DND-41 (cell line): ENCODE results near the gene DPPA5.

Experiments used
- ATAC-seq: fragments of 200-7000 bp; cut with Tn5 transposase; 3 replicates; pipeline ENCODE4 v1.9.1; 2021; ENCODE audit warnings: low read depth; ENCODE audit not compliant: insufficient read depth
- DNase-seq: peaks from one replicate; pipeline ENCODE4 v3.0.0-alpha.2; 2020
- H2AFZ ChIP-seq: 2 replicates; pipeline ENCODE4 v1.6.0; 2012; ENCODE audit warnings: low read depth, low read length
- H3K27ac ChIP-seq: 2 replicates; pipeline ENCODE4 v1.5.1; 2012; ENCODE audit warnings: low read length, inconsistent platforms
- H3K27me3 ChIP-seq: fragments of 200-600 bp; sonication (generic); 2 replicates; pipeline ENCODE4 v1.6.0; 2012; ENCODE audit warnings: low read length, mild to moderate bottlenecking, inconsistent platforms; ENCODE audit not compliant: insufficient read depth, poor library complexity
- H3K36me3 ChIP-seq: 2 replicates; pipeline ENCODE4 v1.5.1; 2012; ENCODE audit warnings: low read length, inconsistent platforms; ENCODE audit not compliant: insufficient read depth
- H3K4me1 ChIP-seq: 2 replicates; pipeline ENCODE4 v1.5.1; 2012; ENCODE audit warnings: mild to moderate bottlenecking, low read length; ENCODE audit not compliant: insufficient read depth
- H3K4me2 ChIP-seq: 2 replicates; pipeline ENCODE4 v1.6.0; 2012; ENCODE audit warnings: mild to moderate bottlenecking, moderate library complexity, low read length, inconsistent platforms; ENCODE audit not compliant: insufficient read depth
- H3K4me3 ChIP-seq, 2 experiments: fragments of 200-600 bp in 1 of 2; shearing (Covaris generic) in 1 of 2; 2 replicates each; pipeline ENCODE4 v1.5.1; 2012 to 2016; ENCODE audit warnings: inconsistent platforms in 2 of 2, low read length in 2 of 2, mild to moderate bottlenecking in 2 of 2, low read depth in 1 of 2, moderate library complexity in 1 of 2
- H3K79me2 ChIP-seq: 2 replicates; pipeline ENCODE4 v1.6.0; 2012; ENCODE audit warnings: low read length, inconsistent platforms; ENCODE audit not compliant: insufficient read depth
- H3K9ac ChIP-seq: 2 replicates; pipeline ENCODE4 v1.6.0; 2012; ENCODE audit warnings: low read depth, mild to moderate bottlenecking, inconsistent platforms, low read length, moderate library complexity
- H3K9me3 ChIP-seq: 2 replicates; pipeline ENCODE4 v1.5.1; 2012; ENCODE audit warnings: low read length, moderate library complexity, mild to moderate bottlenecking, inconsistent platforms; ENCODE audit not compliant: insufficient read depth, severe bottlenecking
- H4K20me1 ChIP-seq: 2 replicates; pipeline ENCODE4 v1.6.0; 2012; ENCODE audit warnings: low read length; ENCODE audit not compliant: insufficient read depth
- EZH2 ChIP-seq: IDR thresholded peaks from 3 replicates; pipeline ENCODE4 v1.6.1; 2012; ENCODE audit warnings: borderline replicate concordance, low read depth, mild to moderate bottlenecking, moderate library complexity, low read length, inconsistent platforms; ENCODE audit not compliant: severe bottlenecking
- TF ChIP-seq, protein P1 (sequence below): IDR thresholded peaks from 2 replicates; pipeline ENCODE4 v1.5.1; 2012; ENCODE audit warnings: borderline replicate concordance, low read length, moderate library complexity, mild to moderate bottlenecking; ENCODE audit not compliant: poor library complexity, severe bottlenecking; ENCODE audit errors: extremely low read depth

Gene DPPA5

DNA sequence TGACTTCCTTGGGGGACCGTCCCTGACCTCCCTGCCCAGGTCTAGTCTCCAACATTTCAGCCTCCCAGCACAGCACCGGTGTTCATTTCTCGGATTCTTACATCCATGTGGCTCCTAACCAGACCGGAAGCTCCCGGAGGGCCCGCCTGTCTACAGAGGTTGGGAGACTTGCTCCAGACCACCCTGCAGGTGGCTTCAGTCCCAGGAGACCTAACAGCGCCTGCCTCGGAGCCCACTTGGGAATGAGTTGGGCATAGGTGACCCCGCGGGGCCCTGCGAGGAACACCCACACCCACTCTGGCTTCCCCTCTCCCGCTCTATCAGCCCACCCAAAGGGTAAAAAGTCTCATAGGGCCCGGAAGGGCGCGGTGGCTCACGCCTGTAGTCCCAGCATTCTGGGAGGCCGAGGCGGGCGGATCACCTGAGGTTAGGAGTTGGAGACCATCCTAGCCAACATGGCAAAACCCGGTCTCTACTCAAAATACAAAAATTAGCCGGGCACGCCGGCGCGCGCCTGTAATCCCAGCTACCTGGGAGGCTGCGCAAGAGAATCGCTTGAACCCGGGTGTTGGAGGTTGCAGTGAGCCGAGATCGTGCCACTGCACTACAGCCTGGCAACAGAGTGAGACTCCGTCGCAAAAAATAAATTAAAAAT lies 5.4 kb downstream of the DPPA5 start:
- H3K4me2 ChIP-seq, result no peak overlapping the region
- no peaks in the 10 kb centered on the region for H3K79me2 ChIP-seq
- no peak overlapping the region for H3K27ac ChIP-seq
- no peaks in the 10 kb centered on the region for H3K4me1 ChIP-seq
- ATAC-seq (no peak), DNase-seq (no peak)
- TF ChIP-seq EZH2, result no peak
- no peaks in the 10 kb centered on the region for H4K20me1 ChIP-seq
- no peak overlapping the region for H3K4me3 ChIP-seq
- no peaks in the 10 kb centered on the region for H3K9me3 ChIP-seq
- H3K27me3 ChIP-seq, result peaks cover 14% of the 10 kb centered on the region
- H3K9ac ChIP-seq, result no peak overlapping the region
- no peak overlapping the region for H2AFZ ChIP-seq
- no peaks in the 10 kb centered on the region for H3K36me3 ChIP-seq

DNA sequence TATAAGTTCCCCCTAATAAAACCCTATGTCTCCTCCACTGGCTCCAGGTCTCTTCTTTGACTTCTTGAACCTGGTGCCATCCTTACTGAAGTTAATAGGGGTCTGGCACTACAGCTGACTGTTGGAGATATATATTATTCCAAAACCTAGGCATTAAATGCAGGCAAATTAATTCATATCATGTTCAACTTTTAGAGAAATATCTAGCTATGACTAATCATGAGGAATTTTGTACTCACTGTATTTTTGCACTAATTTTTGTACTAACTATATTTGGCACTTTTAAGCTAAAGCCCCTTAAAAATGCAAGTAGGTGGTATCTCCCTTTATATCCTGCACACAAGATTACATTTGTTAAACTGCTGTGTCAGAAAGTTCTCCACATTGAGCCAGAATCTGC lies 10.9 kb downstream of the DPPA5 start:
- Histone ChIP-seq H2AFZ (no peak overlapping the region), H3K4me2 (no peak overlapping the region), H3K36me3 (no peaks in the 10 kb centered on the region), H3K4me1 (no peaks in the 10 kb centered on the region), H3K27ac (no peak overlapping the region), H3K9me3 (no peaks in the 10 kb centered on the region), H3K9ac (no peak overlapping the region), H3K4me3 (no peak overlapping the region), H3K79me2 (no peaks in the 10 kb centered on the region), H3K27me3 (peaks cover 5% of the 10 kb centered on the region), H4K20me1 (no peaks in the 10 kb centered on the region)
- DNase-seq (no peak), ATAC-seq (no peak)
- TF ChIP-seq EZH2, result no peak
- TF ChIP-seq, protein P1, sequence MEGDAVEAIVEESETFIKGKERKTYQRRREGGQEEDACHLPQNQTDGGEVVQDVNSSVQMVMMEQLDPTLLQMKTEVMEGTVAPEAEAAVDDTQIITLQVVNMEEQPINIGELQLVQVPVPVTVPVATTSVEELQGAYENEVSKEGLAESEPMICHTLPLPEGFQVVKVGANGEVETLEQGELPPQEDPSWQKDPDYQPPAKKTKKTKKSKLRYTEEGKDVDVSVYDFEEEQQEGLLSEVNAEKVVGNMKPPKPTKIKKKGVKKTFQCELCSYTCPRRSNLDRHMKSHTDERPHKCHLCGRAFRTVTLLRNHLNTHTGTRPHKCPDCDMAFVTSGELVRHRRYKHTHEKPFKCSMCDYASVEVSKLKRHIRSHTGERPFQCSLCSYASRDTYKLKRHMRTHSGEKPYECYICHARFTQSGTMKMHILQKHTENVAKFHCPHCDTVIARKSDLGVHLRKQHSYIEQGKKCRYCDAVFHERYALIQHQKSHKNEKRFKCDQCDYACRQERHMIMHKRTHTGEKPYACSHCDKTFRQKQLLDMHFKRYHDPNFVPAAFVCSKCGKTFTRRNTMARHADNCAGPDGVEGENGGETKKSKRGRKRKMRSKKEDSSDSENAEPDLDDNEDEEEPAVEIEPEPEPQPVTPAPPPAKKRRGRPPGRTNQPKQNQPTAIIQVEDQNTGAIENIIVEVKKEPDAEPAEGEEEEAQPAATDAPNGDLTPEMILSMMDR, result no peak

DNA sequence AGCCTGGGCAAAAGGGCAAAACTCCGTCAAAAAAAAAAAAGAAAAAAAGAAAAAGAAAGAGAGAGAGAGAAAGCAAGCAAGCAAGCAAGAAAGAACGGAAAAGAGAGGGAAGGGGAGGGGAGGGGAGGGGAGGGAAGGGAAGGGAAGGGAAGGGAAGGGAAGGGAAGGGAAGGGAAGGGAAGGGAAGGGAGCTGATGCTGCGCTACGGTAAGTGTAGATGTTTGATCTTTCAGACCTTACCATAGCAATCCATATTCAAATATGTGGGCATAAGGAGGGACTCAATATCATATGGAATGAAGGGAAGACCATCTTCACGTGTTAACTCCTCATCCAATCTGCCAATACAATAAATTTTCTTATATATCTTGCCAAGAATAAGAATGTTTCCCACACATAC lies 11.9 kb downstream of the DPPA5 start:
- Histone ChIP-seq H3K4me2 (no peak overlapping the region), H3K36me3 (no peaks in the 10 kb centered on the region), H3K27me3 (peaks cover 3% of the 10 kb centered on the region), H3K9me3 (no peaks in the 10 kb centered on the region), H3K79me2 (no peaks in the 10 kb centered on the region), H3K27ac (no peak overlapping the region), H3K4me1 (no peaks in the 10 kb centered on the region), H4K20me1 (no peaks in the 10 kb centered on the region), H3K9ac (no peak overlapping the region), H2AFZ (no peak overlapping the region), H3K4me3 (no peak overlapping the region)
- TF ChIP-seq, protein P1, result no peak
- no peak for TF ChIP-seq EZH2
- DNase-seq (no peak), ATAC-seq (no peak)

DNA sequence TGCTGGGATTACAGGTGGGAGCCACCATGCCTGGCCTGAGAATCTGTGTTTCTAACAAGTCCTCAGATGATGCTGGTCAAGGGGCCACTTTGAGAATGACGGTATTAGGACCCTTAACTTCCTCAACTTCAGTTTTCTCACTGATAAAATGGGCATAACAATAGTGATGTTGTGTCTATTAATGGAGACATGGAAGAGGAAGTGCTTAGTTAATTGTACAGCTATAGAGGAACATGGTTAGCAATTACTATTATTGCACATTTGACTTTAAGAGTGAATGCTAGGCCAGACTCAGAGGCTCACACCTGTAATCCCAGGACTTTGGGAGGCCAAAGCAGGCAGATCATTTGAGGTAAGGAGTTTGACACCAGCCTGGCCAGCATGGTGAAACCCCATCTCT lies 12.7 kb downstream of the DPPA5 start:
- no peaks in the 10 kb centered on the region for H3K79me2 ChIP-seq
- H3K4me2 ChIP-seq, result no peak overlapping the region
- no peak overlapping the region for H3K27ac ChIP-seq
- DNase-seq (no peak), ATAC-seq (no peak)
- TF ChIP-seq, protein P1, result no peak
- no peak for TF ChIP-seq EZH2
- H3K9ac ChIP-seq, result no peak overlapping the region
- H3K4me1 ChIP-seq, result no peaks in the 10 kb centered on the region
- no peak overlapping the region for H2AFZ ChIP-seq
- no peaks in the 10 kb centered on the region for H4K20me1 ChIP-seq
- no peaks in the 10 kb centered on the region for H3K27me3 ChIP-seq
- no peaks in the 10 kb centered on the region for H3K9me3 ChIP-seq
- H3K4me3 ChIP-seq, result no peak overlapping the region
- H3K36me3 ChIP-seq, result no peaks in the 10 kb centered on the region
